NCI-H2029 treated with DMSO at 0.1 percent for 48 hours (cell line): ENCODE measurements around the gene GABRB1.

Experiments
- DNase-seq: peaks from one replicate; lab custom pipeline; 2025; lab: John Stamatoyannopoulos, UW

Gene GABRB1

DNA sequence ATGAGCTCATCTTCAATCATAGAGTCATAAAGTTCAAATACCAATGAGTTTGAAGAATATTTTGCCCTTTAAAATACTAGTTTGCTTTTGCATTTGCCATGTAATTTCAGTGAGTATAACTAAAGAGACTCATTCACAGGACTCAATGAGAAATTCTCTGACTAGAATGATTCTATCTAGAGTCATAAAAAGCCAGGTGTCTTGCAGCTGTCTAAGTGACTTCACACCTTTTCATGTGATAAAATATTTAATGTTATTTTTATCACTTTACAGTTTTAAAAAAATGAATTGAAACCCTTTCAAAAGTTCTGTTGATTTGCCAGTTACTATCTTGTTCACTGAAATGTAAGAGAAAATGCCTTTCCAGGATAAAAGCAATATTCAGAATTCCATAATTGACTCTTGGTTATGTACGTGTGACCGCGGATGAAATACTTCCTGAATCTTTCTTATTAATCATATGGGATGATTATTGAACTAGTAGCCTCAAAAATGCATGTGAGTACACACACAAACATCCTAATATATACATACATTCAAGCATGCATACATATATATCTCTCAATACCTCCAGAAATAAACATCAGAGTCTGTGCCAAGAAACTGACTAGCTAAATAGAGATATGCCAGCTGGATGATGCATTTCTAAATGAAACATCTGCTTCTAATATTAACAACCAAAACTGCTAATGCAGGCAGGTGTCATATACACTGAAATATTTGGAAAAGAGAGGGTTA, 87.0 kb downstream of the GABRB1 start:
- no peak for DNase-seq

DNA sequence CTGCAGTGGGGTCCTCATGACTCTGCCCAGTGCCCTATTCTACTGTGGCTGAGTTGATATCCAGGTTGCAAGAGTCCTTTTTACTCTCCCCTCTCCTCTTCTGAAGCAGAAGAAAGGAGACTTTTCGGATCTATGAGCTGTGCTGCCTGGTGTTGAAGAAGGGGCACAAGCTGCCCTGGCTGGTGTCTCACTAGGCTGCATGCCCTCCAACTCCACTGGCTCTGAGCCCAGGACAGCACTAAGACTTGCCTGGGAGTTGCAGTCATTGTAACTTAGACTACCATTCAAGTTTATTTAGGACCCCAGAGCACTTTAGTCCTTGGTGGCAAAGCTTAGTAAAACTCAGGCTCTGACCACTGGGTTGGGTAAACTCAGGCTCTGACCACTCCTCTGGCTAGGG, 89.4 kb downstream of the GABRB1 start:
- no peak for DNase-seq

GRCh38 chr4:47122592-47123291, 91.4 kb downstream of the GABRB1 start:
- peak; percentile 79 for DNase-seq

DNA sequence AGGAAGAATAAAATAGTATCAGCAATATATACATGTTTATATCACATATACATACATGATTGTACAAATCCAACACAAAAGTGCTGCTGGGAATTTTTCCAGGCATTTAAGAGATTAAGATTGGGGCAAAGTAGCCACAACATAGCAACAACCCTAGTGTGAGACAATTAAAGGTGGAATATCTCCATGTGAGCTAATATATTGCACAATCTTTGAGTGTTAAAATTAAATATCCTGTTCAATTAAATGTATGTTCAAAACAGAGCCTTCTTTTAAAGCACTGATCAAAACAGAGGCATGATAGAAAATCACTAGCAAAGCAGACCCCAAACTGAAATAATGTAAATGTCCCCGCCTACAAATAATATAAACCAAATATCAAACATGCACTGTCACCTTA, 97.6 kb downstream of the GABRB1 start:
- no peak for DNase-seq

DNA sequence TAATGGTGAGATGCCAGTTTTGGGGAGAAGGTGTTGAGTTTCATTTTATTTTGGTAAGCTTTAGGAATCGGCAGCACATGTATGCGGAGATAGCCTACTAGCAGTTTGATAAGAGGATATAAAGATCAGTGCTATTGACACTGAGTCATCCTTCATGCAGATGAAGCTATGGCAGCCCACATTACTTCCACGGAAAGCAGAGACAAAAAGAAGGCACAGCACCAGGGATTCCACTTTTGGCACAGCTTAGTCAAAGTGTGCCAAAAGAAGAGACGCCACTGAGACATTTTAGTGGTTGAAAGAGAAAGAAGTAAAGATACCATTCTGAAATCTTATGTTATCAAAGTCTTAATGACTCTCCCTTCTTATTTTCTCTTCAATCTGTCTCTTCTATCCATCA, 103.8 kb downstream of the GABRB1 start:
- DNase-seq, result no peak

GRCh38 chr4:47143261-47143660, 111.9 kb downstream of the GABRB1 start:
- DNase-seq, result no peak

GRCh38 chr4:47145630-47146029, 114.3 kb downstream of the GABRB1 start:
- DNase-seq, result no peak

DNA sequence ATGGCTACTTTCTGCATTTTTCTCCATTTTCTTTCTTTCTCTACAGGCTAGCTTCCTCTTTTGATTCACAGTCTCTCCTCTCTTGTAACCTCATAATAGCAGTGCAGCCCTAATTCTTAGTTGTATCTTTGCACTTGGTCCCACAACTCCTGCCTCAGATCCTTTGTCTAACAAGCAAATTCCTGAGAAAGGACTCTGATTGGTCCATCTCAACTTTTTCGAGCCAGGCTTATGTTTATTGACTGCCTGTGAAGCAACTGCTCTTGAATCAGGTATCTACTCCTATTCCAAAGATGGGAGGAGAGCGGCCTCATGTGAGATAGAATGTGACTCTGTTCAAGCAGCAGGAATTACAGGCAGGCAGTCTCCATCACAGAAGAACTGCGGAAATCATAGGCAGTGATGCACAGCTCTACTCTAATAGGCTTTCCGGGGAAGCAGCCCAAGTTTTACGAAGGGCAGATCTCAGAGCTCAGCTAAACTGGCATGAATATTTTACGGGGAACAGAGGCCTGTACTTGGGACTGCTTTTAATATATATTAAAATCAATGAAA, 123.5 kb downstream of the GABRB1 start:
- no peak for DNase-seq

DNA sequence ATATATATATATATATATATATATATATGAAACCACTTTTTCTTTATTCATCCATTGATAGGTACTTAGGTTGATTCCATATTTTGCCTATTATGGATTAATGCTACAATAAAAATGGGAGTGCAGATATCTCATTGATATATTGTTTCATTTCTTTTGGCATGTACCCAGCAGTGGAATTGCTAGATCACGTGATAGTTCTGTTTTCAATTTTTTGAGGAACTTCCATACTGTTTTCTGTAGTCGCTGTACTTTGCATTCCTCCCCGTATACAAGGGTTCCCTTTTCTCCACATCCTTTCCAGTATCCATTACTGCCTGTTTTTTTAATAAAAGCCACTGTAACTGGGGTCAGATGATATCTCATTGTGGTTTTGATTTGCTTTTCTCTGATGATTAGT, 124.6 kb downstream of the GABRB1 start:
- DNase-seq, result no peak

DNA sequence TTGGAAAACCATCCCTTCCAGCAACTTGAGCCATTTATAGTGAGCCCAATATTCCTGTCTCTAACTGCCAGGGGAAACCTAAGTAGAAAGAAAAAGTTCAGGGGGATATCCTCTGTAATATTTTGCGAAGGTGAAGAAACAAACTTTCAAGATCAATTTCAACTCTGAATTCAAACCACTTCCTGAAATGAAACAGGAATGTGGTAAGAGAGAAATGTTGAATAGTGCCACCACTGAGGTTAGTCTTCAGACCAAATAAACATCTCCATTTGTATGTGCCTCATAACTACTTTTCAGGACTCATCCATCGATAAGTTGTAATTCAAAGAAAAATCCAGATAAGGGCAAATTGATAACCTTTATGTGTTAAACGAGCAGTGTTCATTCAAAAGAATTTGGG, 128.7 kb downstream of the GABRB1 start:
- DNase-seq, result no peak

- no peak for DNase-seq
These were observed 136.0 kb downstream of the GABRB1 start for GRCh38 chr4:47167081-47168035.

DNA sequence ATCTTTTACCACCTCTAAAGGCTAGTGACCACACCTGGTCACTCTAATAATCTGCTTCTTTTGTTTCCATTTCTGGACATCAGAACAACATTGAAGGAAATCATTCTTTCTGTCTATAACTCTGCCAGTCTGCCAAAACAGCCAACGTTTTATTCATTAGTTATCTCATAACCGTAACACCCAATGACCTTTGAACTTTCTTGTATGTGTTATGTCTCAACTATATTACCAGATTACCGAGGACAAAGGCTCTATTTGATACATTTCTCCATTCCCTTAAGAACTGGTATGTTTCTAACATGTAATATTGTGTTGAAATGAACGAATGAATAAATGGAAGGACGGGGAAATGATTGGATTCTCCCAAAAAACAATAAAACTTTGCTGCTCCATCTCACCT, 152.7 kb downstream of the GABRB1 start:
- no peak for DNase-seq

DNA sequence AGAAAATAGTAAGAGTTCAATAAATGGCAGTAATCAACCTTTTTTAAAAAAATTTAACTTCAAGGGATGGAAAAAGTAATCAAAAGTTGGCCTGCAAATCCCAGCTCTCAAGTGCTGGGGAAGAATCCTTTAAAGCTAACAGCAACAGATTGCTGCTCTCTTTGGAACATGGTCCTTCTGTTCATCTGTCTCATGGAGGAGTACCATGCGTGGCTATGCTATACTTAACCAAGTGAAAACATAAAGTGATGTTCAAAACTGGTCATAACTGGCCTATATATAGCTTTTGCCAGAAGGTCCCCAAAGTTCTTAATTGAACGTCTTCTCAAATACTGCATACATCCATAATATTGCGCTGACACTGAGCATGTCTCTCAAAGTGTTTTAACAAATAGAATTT, 154.4 kb downstream of the GABRB1 start:
- DNase-seq, result no peak

DNA sequence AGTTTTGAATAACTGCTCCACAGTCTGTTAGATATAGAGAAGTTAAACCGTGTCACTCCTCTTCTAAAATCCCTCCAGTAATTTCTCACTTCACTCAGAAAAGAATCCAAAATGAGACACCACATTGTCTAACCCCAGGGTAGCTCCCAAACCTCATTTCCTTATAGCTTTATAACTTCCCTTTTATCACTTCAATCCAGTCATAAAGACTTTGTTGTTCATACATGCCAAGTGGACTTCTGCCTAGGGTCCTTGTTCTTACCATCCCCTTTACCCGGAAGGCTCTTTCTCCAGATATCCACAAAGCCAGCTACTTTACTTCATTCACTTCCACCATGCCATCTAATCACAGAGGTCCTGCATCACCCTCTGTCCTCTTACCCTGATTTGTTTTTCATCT, 156.2 kb downstream of the GABRB1 start:
- no peak for DNase-seq

GRCh38 chr4:47193179-47193578, 161.8 kb downstream of the GABRB1 start:
- no peak for DNase-seq

GRCh38 chr4:47194036-47194737, 162.8 kb downstream of the GABRB1 start:
- DNase-seq, result no peak

DNA sequence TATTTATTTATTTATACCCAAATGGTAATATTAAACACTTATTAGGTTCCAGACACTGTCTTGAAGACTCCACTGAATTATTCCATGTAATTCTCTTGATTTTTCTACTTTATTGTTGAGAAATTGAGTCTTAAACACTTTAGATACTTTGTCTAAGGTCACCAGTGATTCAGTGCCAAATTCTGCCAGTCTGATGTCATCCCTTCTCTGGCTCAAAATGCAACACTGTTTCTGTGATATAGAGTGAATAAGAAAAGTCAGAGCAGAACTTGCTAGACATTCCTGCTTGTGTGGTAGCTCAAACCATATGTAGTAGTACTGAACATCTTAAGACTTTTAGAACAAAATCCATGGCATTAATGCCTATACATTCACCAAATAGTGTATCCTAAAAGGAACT, 164.3 kb downstream of the GABRB1 start:
- no peak for DNase-seq

- DNase-seq, result no peak
These were observed 167.4 kb downstream of the GABRB1 start for GRCh38 chr4:47198791-47199190.

DNA sequence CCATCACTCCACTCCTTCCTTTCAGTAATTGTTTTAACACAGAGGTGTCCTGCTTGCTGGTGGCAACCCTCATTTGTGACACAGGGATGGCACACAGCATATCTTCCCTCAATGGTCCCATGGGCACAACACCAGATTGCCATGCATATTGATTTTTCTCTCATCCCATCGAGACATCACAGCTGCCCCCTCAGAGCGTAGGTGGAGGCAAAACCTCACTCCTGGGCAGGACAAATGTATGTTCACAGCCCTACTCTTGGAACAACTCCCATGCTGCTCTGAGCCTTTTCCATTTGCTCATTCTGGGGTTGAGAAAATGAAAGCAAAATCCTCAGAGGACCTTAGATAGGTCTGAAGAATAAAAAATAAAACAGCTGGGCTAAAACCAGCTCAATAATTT, 172.2 kb downstream of the GABRB1 start:
- no peak for DNase-seq

DNA sequence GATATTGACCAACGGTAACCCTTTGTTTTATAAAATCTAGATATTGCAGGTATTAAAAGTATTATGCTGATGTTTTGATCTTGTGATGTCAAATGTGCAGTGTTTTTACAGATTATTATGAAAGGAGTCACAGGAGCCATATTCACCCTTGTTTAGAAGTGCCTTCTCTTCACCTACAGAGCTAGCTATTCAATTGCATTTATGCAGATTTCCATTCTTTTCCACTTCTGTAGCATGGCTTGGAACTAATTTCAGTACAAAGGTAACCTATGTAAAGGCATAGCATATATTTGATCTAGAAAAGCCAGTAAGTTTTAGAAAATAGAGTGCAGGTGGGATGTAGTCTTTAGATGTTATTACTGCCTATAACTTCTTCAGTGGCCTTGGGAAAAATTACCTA, 176.2 kb downstream of the GABRB1 start:
- no peak for DNase-seq

DNA sequence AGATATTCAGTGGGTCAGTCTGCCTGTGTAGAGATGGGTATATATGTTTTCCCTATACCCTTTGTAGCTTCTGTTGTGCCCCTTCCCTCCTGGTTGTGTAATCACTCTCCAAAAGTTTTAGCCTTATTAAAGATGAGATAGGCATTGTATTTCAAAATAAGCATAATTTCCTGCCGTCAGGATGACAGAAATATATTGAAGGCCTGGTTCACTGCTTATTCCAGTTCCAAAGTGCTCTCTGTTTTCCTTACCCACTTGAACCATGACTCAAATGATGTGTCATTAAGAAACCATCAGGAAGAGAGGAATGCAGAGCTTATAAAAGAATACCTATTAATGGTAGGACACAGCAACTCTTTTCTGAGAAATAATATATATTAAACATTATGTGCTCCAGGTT, 178.5 kb downstream of the GABRB1 start:
- no peak for DNase-seq

GRCh38 chr4:47210828-47211227, 179.5 kb downstream of the GABRB1 start:
- DNase-seq, result no peak
